Right ventricle myocardium inferior (tissue), 1 donor: ENCODE measurements around the gene ADGRV1. TPM values are rescaled to one million over a fixed set of nuclear protein-coding genes. Genes with fewer than 3 reads are reported as not detected.
"Not testable (repeated sequence)": the region's sequence is repeated elsewhere in the genome, so short reads cannot be mapped to it uniquely, and the experiment has no call there.

Experiments
- ATAC-seq: fragments of 200-7000 bp; cut with Tn5 transposase; one replicate; pipeline ENCODE4 v1.9.1; 2020; ENCODE audit warnings: mild to moderate bottlenecking, moderate library complexity
- DNase-seq: peaks from one replicate; pipeline ENCODE4 v3.0.0; 2021; ENCODE audit errors: missing footprints
- intact Hi-C: fragments of 100-400 bp; cut with DNase I; formaldehyde crosslinking; loops from one replicate; pipeline ENCODE4 v1.11.0; 2022
- total RNA-seq: library from RNA; stranded (reverse); fragmentation: NEBNext Ultra II Directional; extraction: Animal tissue kit (Norgen Biotek cat#: 25700); gene quantifications from one replicate; pipeline ENCODE4 v1.2.1, GENCODE V29; 2021
- donor health status: DM: no; HTN: yes; CAD: no; lungs with severe emphysema.

ADGRV1 gene
- total RNA-seq, 1 donor from 2014 or later: not detected

- intact Hi-C loops, ATAC-seq, DNase-seq: not testable (repeated sequence)
These were observed 21.3 kb downstream of the ADGRV1 start for GRCh38 chr5:90579905-90580304.

DNA sequence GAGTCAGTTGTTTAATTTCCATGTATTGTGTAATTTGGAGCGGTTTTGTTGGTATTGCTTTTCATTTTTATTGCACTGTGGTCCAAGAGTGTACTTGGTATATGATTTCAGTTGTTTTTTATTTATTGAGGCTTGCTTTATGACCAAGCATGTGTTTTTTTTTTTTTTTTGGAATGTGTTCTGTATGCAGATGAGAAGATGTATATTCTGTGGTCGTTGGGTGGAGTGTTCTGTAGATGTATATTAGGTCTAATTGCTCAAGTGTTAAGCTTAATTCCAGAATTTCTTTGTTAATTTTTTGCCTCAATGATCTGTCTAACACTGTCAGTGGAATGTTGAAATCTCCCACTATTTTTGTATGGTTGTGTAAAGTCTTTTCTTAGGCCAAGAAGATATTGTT lies 23.4 kb downstream of the ADGRV1 start:
- ATAC-seq: no peak

GRCh38 chr5:90585337-90585986 lies 26.9 kb downstream of the ADGRV1 start:
- ATAC-seq: no peak
- intact Hi-C loops: no loop called here
- no peak for DNase-seq

More for the DNA sequence above, 23.4 kb downstream of the ADGRV1 start:
- intact Hi-C loops: no loop called here
- no peak for DNase-seq

- intact Hi-C loops: no loop called here
- no peak for ATAC-seq
- DNase-seq: no peak
These were observed 27.9 kb downstream of the ADGRV1 start for GRCh38 chr5:90586469-90586868.

GRCh38 chr5:90590170-90590569 lies 31.6 kb downstream of the ADGRV1 start:
- ATAC-seq: no peak
- intact Hi-C loops: no loop called here
- DNase-seq: no peak

DNA sequence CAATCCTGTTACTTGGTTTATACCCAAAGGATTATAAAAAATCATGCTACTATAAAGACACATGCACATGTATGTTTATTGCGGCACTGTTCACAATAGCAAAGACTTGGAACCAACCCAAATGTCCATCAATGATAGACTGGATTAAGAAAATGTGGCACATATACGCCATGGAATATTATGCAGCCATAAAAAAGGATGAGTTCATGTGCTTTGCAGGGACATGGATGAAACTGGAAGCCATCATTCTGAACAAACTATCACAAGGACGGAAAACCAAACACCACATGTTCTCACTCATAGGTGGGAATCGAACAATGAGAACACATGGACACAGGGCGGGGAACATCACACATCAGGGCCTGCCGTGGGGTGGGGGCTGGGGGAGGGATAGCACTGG lies 34.5 kb downstream of the ADGRV1 start:
- DNase-seq, intact Hi-C loops: not testable (repeated sequence)

DNA sequence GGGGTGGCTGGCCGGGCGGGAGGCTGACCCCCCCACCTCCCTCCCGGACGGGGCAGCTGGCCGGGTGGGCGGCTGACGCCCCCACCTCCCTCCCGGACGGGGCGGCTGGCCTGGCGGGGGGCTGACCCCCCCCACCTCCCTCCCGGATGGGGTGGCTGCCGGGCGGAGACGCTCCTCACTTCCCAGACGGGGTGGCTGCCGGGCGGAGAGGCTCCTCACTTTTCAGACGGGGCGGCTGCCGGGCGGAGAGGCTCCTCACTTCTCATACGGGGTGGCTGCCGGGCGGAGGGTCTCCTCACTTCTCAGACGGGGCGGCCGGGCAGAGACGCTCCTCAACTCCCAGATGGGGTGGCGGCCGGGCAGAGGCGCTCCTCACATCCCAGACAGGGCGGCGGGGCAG lies 37.2 kb downstream of the ADGRV1 start:
- intact Hi-C loops, ATAC-seq: not testable (repeated sequence)
- peak; percentile 33 for DNase-seq

More for the DNA sequence above, 34.5 kb downstream of the ADGRV1 start:
- not testable (repeated sequence) for ATAC-seq

GRCh38 chr5:90598293-90598692 lies 39.7 kb downstream of the ADGRV1 start:
- intact Hi-C loops: no loop called here
- ATAC-seq: no peak
- no peak for DNase-seq

DNA sequence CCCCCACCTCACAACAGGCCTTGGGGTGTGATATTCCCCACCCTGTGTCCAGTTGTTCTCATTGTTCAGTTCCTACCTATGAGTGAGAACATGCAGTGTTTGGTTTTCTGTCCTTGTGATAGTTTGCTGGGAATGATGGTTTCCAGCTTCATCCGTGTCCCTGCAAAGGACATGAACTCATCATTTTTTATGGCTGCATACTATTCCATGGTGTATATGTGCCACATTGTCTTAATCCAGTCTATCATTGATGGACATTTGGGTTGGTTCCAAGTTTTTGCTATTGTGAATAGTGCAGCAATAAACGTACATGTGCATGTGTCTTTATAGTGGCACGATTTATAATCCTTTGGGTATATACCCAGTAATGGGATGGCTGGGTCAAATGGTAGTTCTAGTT lies 41.7 kb downstream of the ADGRV1 start:
- intact Hi-C loops: loop anchor here (10.0 kb wide), 1 partner anchor 166 kb away; no protein-coding TSS in a partner anchor
- DNase-seq, ATAC-seq: not testable (repeated sequence)

GRCh38 chr5:90601468-90601867 lies 42.9 kb downstream of the ADGRV1 start:
- no peak for DNase-seq
- no peak for ATAC-seq
- intact Hi-C loops: loop anchor here (10.0 kb wide), 1 partner anchor 167 kb away; no protein-coding TSS in a partner anchor

DNA sequence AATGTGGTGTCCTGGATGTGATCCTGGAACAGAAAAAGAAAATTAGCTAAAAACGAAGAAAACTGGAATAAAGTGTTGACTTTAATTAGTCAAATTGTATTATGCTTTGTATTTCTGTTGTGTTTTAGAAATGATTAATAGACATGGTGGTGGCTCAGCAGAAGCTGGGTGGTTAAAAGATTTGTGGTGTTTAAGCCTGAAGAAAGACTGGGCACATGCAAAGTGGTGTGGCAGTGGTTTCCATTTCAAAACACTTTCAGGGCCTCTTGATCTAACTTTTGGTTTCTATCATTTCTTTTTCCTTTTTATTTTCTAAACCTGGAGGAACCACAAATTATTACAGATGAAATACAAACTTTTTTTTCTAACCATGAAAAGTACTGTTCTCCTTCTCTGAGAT lies 44.1 kb downstream of the ADGRV1 start:
- DNase-seq: no peak
- intact Hi-C loops: loop anchor here (10.0 kb wide), 1 partner anchor 168 kb away; no protein-coding TSS in a partner anchor
- ATAC-seq: no peak

DNA sequence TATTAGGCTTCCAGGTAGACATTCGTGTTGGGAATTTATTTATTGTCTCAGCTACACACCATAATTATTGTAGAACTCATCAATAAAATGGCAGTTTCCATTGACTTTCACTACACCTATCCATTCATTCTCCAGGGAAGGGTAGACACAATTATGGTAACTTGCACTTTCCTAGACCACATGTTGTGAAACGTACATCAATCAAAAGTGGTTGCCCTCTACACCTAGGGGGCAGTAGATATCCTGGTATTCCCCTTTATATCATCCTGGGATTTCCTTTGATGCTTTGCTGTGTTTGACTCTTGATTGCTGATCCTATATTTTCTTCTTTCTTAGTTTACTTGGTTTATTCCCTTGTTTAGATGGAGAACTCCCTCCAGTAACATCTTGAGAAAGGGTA lies 47.9 kb downstream of the ADGRV1 start:
- DNase-seq (no peak), ATAC-seq (no peak)
- intact Hi-C loops: loop anchor here (10.0 kb wide), 1 partner anchor 172 kb away; no protein-coding TSS in a partner anchor

- ATAC-seq (no peak), DNase-seq (no peak)
- intact Hi-C loops: no loop called here
These were observed 54.3 kb downstream of the ADGRV1 start for GRCh38 chr5:90612919-90613318.

DNA sequence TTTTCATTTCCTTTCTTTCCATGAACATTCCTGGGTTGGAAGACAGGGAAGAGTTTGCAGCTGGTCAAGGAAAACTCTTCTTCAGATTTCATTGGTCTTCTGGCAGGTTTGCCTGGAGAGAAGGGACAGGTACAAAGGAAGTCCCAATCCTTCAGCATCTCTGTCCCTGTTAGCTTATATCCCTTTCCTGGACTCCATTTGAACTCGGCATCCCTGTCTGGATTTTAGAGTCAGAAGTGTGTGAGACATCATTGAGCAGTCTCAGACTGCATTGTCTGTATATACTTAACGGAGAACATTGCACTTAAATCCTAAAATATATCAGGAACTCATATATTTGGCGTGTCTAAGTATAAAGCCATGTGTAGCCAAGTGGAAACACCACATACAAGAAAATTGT lies 54.9 kb downstream of the ADGRV1 start:
- ATAC-seq (no peak), DNase-seq (no peak)
- intact Hi-C loops: no loop called here

DNA sequence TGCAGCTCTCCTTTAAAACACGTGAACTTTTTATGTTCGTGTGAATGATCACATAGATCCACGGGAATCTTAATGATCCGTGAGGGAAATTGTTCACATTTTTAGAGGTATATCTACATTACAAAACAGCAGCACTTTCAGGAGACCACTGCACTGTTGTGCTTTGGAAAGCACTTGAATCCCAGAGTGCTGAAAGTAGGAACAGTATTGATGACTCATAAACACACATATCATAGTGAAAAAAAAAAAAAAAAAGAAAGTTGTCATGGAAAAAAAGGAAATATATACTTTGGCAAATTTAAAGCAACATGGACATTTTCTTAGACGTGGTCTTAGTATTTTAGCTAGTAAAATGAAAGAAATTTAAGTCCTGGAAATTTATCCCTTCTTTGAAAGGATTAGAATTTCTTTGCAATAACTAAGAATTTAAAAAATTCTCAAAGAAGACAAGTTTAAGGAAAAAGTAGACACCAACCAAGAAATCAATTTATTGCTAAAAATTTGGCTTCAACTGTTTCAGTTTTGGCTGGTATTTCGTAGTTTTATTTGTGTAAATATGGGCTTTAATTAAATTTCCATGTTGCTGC lies 55.4 kb downstream of the ADGRV1 start:
- no peak for ATAC-seq
- intact Hi-C loops: no loop called here
- DNase-seq: no peak

DNA sequence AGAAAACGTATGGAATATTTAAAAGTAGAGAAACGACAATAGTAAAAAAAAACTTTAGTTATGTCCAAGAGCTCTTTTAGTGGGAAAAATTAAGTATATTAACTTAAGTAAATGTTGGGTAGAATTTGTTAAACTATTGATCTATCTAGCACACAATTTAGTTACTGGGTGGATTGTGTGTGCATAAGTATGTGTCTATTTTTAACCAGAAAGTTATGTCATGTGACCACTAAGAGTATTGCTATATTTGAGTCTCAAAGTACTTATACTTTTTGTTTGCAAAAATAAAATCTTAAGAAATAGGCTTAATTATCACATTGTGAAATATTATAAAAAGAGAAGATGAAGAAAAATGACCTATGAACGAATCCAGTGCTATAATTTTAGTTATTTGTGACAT lies 56.8 kb downstream of the ADGRV1 start:
- DNase-seq (no peak), ATAC-seq (no peak)
- intact Hi-C loops: no loop called here

GRCh38 chr5:90618071-90618470 lies 59.5 kb downstream of the ADGRV1 start:
- intact Hi-C loops: no loop called here
- ATAC-seq (no peak), DNase-seq (no peak)

- DNase-seq, ATAC-seq, intact Hi-C loops: not testable (repeated sequence)
These were observed 61.2 kb downstream of the ADGRV1 start for GRCh38 chr5:90619762-90620161.

DNA sequence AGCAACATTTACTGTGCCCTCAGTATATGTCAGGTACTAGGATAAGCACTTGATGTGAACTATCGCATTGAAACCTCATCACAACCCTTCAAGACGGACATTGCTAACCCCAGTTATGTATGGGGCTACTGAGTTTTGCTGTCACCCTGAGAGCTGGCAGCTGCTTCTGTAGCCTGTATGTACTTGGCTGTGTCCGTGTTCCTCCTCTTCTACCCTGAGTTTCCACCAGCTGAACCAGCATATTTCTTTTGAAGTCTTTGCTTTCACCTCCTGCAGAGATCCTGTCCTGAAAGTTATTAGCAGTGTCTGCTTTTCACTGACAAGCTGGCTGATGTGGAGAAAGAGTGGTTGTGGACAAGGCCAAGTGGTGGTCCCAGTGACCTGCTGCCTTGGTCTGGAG lies 63.3 kb downstream of the ADGRV1 start:
- DNase-seq: no peak
- intact Hi-C loops: no loop called here
- ATAC-seq: no peak

DNA sequence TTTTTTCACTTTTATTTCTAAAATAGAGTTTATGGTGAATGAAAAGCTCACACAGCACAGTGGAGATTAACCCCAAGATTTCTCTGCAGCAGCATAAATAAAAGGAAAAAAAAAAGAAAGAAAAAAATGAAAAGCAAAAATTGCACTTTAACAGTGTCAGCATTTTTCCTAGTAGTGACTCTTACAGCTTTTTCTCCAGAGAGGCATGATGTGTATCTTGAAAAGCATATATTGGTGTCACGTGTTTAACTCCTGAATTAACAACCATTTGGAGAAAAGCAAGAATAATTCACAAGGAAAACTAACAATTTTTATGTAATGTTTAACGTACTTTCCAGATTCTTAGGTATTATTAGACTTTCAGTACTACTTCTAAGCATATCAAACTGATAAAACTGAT lies 67.9 kb downstream of the ADGRV1 start:
- intact Hi-C loops: no loop called here
- ATAC-seq (no peak), DNase-seq (no peak)
